Uterus (tissue), 2 donors: Measurements from ENCODE around the gene CNTN2.

Experiments used
- POLR2A ChIP-seq, 2 donors: fragments of 450-650 bp; IDR thresholded peaks; one replicate each; pipeline ENCODE4 v1.6.1; 2016; ENCODE audit warnings: antibody characterized with exemption in 2 of 2, mild to moderate bottlenecking in 1 of 2, moderate library complexity in 1 of 2
- TF ChIP-seq, protein P1 (sequence below), 4 experiments: fragments of 200-600 bp in 2 of 4; fragments of 450-650 bp in 2 of 4; sonication (generic) in 2 of 4; IDR thresholded peaks; one replicate each; pipeline ENCODE4 v1.5.1; 2016 to 2019; ENCODE audit warnings: antibody characterized with exemption in 4 of 4, mild to moderate bottlenecking in 2 of 4, moderate library complexity in 1 of 4

DNA sequence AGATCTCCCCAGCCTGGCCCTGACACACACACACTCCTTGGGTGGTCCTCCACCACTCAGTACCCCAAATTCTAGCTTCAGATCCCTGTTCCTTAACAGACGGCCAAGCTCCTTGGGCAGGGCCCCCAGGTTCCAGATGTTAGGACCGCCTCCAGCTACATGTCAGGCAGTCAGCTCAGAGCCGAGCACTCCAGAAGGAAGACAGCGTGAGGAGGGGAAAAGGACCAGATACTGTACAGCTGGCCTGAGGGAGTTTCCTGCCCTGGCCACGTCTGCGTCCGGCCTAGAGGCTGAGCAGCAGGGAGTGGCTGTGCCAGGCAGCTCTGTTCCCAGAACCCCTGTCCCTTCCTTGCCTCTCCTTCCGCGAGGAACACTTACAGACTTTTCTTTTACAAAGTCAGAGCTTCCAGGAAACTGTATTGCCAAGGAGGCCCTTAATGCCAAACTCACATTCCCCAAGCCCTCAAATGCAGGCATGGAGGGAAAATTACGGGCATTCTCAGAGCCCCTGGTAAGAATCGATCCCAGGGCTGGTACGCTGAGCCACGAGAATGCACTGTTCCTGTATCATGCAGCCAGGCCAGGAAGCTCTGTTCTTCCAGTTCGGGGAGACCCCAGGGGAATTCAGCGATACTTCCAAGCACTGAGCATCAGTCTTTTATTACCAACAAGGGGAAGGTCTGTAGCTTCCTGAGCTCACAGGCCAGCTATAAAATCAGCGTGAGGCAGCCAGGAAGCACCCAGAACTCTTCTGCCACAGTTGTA is 45.2 kb upstream of the CNTN2 start:
- TF ChIP-seq, protein P1, sequence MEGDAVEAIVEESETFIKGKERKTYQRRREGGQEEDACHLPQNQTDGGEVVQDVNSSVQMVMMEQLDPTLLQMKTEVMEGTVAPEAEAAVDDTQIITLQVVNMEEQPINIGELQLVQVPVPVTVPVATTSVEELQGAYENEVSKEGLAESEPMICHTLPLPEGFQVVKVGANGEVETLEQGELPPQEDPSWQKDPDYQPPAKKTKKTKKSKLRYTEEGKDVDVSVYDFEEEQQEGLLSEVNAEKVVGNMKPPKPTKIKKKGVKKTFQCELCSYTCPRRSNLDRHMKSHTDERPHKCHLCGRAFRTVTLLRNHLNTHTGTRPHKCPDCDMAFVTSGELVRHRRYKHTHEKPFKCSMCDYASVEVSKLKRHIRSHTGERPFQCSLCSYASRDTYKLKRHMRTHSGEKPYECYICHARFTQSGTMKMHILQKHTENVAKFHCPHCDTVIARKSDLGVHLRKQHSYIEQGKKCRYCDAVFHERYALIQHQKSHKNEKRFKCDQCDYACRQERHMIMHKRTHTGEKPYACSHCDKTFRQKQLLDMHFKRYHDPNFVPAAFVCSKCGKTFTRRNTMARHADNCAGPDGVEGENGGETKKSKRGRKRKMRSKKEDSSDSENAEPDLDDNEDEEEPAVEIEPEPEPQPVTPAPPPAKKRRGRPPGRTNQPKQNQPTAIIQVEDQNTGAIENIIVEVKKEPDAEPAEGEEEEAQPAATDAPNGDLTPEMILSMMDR (IDR thresholded peaks at IDR 0.05), result no peak
- TF ChIP-seq POLR2A (IDR thresholded peaks at IDR 0.05), result no peak
